COLO829 (cell line): ENCODE results near the gene C4BPB.

Experiments used
- DNase-seq: peaks from one replicate; pipeline ENCODE4 v3.0.0; 2012; ENCODE audit warnings: low spot score

The C4BPB gene

DNA sequence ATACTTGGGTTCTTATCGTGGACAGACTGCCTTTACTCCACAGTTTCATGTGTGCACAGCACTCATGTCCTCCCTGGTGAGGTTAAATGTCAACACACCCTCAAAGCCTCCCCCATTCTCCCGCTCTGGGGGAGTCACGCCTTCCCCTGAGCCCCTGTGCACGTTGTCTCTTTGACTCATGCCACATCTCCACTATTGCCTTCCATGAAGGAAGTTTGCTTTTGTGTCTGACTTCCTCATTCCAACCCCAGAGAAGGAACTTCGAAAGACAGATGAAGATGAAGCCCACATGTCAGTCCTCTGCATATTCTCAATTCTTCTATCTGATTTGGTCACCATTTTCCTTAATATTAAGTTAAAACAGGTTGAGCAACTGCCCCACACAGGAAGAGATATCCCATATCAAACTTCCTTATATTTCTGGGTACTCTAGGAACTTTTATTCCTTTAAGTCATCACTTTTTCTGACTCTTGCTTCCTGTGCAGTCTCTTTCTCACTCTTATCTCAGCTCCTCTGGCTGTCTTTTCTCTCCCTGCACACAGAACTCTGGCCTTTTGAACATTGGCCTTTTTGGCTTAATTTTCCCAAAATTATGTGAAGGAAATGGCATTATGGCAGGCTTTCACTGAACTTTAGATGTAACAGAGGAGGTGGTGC lies 56.9 kb downstream of the C4BPB start:
- no peak for DNase-seq
